ENCODE results near the gene PLEKHA4. TPM values are rescaled to one million over a fixed set of nuclear protein-coding genes. Genes with fewer than 3 reads are reported as not detected.

The PLEKHA4 gene
- total and polyA plus RNA-seq, 2 of the 13 experiments (the other 11 are each of a cell fraction or from before 2014, with no cell fraction given) = 4.8 to 6.0 TPM

- TF ChIP-seq, protein P1, sequence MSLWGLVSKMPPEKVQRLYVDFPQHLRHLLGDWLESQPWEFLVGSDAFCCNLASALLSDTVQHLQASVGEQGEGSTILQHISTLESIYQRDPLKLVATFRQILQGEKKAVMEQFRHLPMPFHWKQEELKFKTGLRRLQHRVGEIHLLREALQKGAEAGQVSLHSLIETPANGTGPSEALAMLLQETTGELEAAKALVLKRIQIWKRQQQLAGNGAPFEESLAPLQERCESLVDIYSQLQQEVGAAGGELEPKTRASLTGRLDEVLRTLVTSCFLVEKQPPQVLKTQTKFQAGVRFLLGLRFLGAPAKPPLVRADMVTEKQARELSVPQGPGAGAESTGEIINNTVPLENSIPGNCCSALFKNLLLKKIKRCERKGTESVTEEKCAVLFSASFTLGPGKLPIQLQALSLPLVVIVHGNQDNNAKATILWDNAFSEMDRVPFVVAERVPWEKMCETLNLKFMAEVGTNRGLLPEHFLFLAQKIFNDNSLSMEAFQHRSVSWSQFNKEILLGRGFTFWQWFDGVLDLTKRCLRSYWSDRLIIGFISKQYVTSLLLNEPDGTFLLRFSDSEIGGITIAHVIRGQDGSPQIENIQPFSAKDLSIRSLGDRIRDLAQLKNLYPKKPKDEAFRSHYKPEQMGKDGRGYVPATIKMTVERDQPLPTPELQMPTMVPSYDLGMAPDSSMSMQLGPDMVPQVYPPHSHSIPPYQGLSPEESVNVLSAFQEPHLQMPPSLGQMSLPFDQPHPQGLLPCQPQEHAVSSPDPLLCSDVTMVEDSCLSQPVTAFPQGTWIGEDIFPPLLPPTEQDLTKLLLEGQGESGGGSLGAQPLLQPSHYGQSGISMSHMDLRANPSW (CRISPR knock-in tag; IDR thresholded peaks at IDR 0.05; ENCODE audit: borderline replicate concordance) = peak; percentile 46; the same call in 1 of the 2 replicates
- TF ChIP-seq KDM5B (CRISPR knock-in tag; IDR thresholded peaks at IDR 0.05; ENCODE audit: borderline replicate concordance) (peak; percentile 76; the same call in 1 of the 2 replicates), HDAC1 (CRISPR knock-in tag; IDR thresholded peaks at IDR 0.05) (peak; percentile 81), FOXO1 (CRISPR knock-in tag; IDR thresholded peaks at IDR 0.05) (0 out of 2 replicates have a peak, but pooled peaks have one; percentile 22), PAF1 (CRISPR knock-in tag; IDR thresholded peaks at IDR 0.05) (no peak), TEAD3 (CRISPR knock-in tag; optimal IDR thresholded peaks at IDR 0.05; ENCODE audit: borderline replicate concordance) (peak; percentile 87), MYC (CRISPR knock-in tag; IDR thresholded peaks at IDR 0.05; ENCODE audit: borderline replicate concordance) (peak; percentile 57; the same call in 1 of the 2 replicates), ZFP37 (CRISPR knock-in tag; IDR thresholded peaks at IDR 0.05; ENCODE audit: borderline replicate concordance) (0 out of 2 replicates have a peak, but pooled peaks have one; percentile 42), HNRNPUL1 (IDR thresholded peaks at IDR 0.05; ENCODE audit: low read depth, low read length) (no peak), ZNF776 (CRISPR knock-in tag; IDR thresholded peaks at IDR 0.05) (0 out of 2 replicates have a peak, but pooled peaks have one; percentile 58), ZNF704 (CRISPR knock-in tag; IDR thresholded peaks at IDR 0.05; ENCODE audit: borderline replicate concordance) (no peak; the same call in 1 of the 2 replicates), KLF11 (CRISPR knock-in tag; IDR thresholded peaks at IDR 0.05) (peak; percentile 66; the same call in 1 of the 2 replicates), MYNN (CRISPR knock-in tag; IDR thresholded peaks at IDR 0.05; ENCODE audit: low read depth) (peak; percentile 21; the same call in 1 of the 2 replicates), ZBTB42 (CRISPR knock-in tag; IDR thresholded peaks at IDR 0.05) (peak; percentile 56; the same call in 1 of the 2 replicates), ATF1 (CRISPR knock-in tag; IDR thresholded peaks at IDR 0.05) (peak; percentile 92), ZNF18 (CRISPR knock-in tag; IDR thresholded peaks at IDR 0.05; ENCODE audit: insufficient replicate concordance) (peak; percentile 40), ZNF788 (CRISPR knock-in tag; IDR thresholded peaks at IDR 0.05; ENCODE audit: borderline replicate concordance) (peak; percentile 75; the same call in 1 of the 2 replicates)
- TF ChIP-seq, protein P2, sequence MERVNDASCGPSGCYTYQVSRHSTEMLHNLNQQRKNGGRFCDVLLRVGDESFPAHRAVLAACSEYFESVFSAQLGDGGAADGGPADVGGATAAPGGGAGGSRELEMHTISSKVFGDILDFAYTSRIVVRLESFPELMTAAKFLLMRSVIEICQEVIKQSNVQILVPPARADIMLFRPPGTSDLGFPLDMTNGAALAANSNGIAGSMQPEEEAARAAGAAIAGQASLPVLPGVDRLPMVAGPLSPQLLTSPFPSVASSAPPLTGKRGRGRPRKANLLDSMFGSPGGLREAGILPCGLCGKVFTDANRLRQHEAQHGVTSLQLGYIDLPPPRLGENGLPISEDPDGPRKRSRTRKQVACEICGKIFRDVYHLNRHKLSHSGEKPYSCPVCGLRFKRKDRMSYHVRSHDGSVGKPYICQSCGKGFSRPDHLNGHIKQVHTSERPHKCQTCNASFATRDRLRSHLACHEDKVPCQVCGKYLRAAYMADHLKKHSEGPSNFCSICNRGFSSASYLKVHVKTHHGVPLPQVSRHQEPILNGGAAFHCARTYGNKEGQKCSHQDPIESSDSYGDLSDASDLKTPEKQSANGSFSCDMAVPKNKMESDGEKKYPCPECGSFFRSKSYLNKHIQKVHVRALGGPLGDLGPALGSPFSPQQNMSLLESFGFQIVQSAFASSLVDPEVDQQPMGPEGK (CRISPR knock-in tag; IDR thresholded peaks at IDR 0.05) = peak; percentile 34
Observed at GRCh38 chr19:48872182-48872883, 3.9 kb upstream of the PLEKHA4 start, which contains the start of gene PPP1R15A (continued).
